LNCAP (cell line): ENCODE data around the gene PIGO.

Experiments
- TF ChIP-seq, protein P1 (sequence below): fragments of 450-650 bp; IDR thresholded peaks from 2 replicates; pipeline ENCODE4 v1.5.1; 2017; ENCODE audit warnings: mild to moderate bottlenecking

The PIGO gene

DNA sequence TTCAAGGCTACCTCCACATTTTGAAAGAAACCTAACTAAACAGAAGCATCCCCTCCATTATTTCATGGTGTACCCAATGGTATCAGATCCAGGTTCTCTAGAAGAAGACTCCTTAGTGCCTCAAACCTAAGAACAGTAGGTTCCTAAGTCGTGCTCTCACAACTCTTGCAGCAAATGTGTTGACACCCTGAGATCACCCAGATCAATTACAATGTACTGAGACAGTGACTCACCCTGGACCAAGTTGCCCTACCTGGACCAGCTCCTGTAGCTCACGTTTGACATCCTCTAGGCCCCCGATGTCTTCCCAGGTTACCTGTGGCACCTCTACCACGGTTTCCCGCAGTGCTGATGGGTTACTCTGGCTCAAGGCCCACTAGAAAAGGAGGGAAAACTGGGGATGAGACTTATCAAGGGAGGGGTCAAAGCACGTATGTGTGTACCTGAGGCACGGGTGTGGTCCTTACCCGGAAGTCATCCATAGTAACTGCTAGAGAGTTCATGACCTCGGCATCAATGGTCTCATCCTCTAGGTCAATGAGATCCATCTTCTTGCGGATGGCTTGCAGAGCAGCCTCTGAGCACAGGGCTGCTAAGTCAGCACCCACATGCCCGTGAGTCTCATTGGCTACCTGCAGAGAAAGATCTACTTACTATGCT, 35.7 kb downstream of the PIGO start:
- TF ChIP-seq, protein P1, sequence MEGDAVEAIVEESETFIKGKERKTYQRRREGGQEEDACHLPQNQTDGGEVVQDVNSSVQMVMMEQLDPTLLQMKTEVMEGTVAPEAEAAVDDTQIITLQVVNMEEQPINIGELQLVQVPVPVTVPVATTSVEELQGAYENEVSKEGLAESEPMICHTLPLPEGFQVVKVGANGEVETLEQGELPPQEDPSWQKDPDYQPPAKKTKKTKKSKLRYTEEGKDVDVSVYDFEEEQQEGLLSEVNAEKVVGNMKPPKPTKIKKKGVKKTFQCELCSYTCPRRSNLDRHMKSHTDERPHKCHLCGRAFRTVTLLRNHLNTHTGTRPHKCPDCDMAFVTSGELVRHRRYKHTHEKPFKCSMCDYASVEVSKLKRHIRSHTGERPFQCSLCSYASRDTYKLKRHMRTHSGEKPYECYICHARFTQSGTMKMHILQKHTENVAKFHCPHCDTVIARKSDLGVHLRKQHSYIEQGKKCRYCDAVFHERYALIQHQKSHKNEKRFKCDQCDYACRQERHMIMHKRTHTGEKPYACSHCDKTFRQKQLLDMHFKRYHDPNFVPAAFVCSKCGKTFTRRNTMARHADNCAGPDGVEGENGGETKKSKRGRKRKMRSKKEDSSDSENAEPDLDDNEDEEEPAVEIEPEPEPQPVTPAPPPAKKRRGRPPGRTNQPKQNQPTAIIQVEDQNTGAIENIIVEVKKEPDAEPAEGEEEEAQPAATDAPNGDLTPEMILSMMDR = no peak

DNA sequence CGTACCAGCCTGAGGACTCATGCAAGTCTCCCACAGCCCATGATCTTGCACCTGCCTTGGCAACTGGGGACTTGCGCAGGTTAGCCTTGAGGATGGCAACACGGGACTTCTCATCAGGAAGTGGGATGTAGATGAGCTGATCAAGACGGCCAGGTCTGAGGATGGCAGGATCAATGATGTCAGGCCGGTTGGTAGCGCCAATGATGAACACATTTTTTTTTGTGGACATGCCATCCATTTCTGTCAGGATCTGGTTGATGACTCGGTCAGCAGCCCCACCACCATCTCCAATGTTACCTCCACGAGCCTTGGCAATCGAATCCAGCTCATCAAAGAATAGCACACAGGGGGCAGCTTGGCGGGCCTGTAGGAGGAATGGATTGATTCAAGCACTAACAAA, 37.0 kb downstream of the PIGO start:
- TF ChIP-seq, protein P1 = no peak

DNA sequence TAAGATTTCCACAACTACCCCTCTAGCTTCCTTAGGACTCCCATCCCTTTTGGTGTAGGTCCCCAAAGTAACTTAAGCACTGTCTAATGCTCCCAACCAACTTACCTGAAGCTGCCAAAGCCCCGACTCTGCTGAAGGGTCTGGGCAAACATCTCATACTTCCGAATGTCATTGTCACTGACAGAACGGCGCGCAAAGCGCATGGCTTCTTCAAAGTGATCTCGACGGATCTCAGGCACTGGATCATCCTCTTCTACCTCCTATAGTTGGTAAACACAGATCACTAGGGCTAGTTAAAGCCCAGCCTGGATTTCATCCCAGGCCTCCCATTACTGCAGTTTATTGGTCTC, 39.1 kb downstream of the PIGO start:
- TF ChIP-seq, protein P1 = no peak

DNA sequence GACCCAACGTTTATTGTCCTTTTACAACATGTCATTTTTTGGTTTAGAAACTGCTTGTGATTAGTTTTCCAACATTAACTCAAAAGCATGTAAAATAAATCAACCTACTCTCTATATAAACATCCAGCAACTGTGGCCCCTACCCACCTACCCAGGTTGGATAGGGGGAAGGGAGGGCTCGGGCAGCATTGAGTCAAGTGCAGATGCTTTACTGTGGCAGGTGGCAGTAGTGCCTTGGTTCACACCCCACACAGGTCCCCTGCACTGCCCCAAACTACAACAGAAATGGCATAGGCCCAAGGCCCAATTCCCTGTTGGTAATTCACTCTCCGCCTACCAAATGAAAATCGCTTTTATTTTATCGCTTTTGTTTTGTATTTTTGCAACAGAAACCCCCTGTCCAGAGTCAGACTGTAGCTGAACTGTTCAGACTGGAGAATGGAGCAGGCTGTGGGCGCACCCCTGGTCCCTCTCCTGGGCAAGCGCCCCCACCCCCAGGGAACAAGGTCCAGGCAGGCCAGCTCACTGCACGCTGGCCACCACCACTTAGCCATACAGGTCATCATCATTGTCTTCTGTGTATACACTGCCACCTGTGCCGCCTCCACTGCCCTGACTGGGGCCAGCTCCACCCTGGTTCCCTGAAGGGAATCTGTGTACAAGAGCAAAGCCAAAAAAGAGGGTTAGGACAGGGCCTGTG, 39.7 kb downstream of the PIGO start:
- TF ChIP-seq, protein P1 = no peak

DNA sequence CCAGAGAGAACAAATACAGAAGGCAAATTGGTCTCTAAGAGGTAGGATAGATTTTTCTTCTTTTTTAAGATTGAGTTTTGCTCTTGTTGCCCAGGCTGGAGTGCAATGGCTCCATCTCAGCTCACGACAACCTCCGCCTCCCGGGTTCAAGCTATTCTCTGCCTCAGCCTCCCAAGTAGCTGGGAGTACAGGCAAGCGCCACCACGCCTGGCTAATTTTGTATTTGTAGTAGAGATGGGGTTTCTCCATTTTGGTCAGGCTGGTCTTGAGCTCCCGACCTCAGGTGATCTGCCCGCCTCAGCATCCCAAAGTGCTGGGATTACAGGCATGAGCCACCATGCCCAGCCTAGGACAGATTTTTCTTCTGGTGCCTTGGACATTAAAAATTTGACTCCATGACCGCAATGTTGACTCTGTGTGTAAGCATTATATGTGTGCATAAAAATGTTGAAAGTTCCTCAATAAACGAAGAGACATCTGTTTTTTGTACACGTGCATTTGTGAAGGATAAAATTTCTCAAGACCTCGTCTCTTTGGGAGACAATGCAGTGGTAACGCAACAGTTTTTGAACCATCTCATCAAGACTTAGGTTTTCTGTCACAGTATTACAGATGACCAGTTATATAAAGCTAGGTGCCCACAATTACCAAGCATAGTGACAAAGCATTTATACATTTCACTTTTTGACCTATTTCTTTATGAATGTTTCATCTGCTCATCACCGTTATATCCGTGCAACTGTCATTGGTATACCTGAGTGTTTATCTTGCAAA, 41.3 kb downstream of the PIGO start:
- TF ChIP-seq, protein P1 = no peak

DNA sequence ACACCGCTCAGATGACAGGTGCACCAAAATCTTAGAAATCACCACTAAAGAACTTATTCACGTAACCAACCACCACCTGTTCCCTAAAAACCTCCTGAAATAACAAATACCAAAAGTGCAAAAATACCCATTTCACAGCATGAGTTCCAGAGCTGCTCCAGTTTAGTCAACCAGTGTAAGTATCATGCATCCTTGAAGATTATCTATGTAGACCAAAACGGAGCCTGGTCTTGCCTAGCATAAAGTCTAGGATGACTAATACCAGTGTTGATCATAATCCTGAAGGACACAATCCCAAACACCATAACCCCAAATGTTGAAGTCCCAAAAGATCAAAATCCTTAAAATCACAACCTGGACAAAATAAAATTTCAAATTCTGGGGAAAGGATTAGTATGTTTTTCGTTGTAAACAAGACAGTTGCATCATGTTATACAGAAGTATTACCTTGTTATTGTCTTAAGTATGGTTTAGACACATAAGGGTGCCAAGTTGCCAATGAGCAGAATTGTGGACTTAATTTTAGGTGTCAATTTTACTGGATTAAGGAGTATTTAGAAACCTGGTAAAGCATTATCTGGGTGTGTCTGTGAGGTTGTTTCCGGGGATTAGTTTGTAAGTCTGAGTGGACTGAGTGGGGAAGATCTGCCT, 42.1 kb downstream of the PIGO start:
- TF ChIP-seq, protein P1 = no peak
